Tibial nerve (tissue), 4 donors: ENCODE measurements around the gene IQSEC1. TPM values are rescaled to one million over a fixed set of nuclear protein-coding genes. Genes with fewer than 3 reads are reported as not detected.

ENCODE experiments used
- DNase-seq, 2 donors: peaks; one replicate each; pipeline ENCODE4 v3.0.0-alpha.2; 2019; ENCODE audit warnings: low spot score in 2 of 2
- H3K27ac ChIP-seq, 4 donors: fragments of 200-600 bp; sonication (generic) in 3 of 4; one replicate each; pipeline ENCODE4 v1.5.1; 2017 to 2019; ENCODE audit warnings: mild to moderate bottlenecking in 1 of 4
- H3K27me3 ChIP-seq, 2 donors: fragments of 200-600 bp; sonication (generic) in 1 of 2; one replicate each; pipeline versions ENCODE4 v1.5.1 to v1.6.0; 2017 to 2019
- H3K36me3 ChIP-seq, 3 donors: fragments of 200-600 bp; sonication (generic); one replicate each; pipeline ENCODE4 v1.5.1; 2018 to 2019
- H3K4me1 ChIP-seq, 4 donors: fragments of 200-600 bp; sonication (generic) in 3 of 4; one replicate each; pipeline ENCODE4 v1.5.1; 2017 to 2019
- H3K4me3 ChIP-seq, 4 donors: fragments of 200-600 bp; sonication (generic) in 3 of 4; one replicate each; pipeline ENCODE4 v1.5.1; 2017 to 2019; ENCODE audit warnings: mild to moderate bottlenecking in 1 of 4, moderate library complexity in 1 of 4
- H3K9me3 ChIP-seq, 4 donors: fragments of 200-600 bp; sonication (generic) in 3 of 4; one replicate each; pipeline ENCODE4 v1.5.1; 2017 to 2019
- CTCF ChIP-seq, 5 experiments: fragments of 200-600 bp in 3 of 5; fragments of 450-650 bp in 2 of 5; sonication (generic) in 3 of 5; IDR thresholded peaks; one replicate each; pipeline ENCODE4 v1.5.1; 2016 to 2019; ENCODE audit warnings: antibody characterized with exemption in 5 of 5, mild to moderate bottlenecking in 3 of 5, moderate library complexity in 2 of 5
- EP300 ChIP-seq, 2 donors: sonication (generic); formaldehyde crosslinking; IDR thresholded peaks; one replicate each; pipeline ENCODE4 v1.6.1; 2017; ENCODE audit warnings: antibody characterized with exemption in 2 of 2, mild to moderate bottlenecking in 1 of 2
- POLR2A ChIP-seq, 2 donors: fragments of 450-650 bp; IDR thresholded peaks; one replicate each; pipeline ENCODE4 v1.6.1; 2017; ENCODE audit warnings: antibody characterized with exemption in 2 of 2, mild to moderate bottlenecking in 2 of 2, moderate library complexity in 2 of 2
- WGBS, 2 donors: methylation state at CpG; one replicate each; pipeline ENCODE4 v1.1.5; 2018; 5-methylcytosine and 5-hydroxymethylcytosine counted together
- total RNA-seq, 4 donors: library from RNA; depleted of rRNA; stranded (reverse); fragments of >200 nt; gene quantifications; one replicate each; pipeline ENCODE4 v1.1.0, GENCODE V29; 2016

Gene IQSEC1
- total RNA-seq, 4 donors from 2014 or later: 58.2 to 77.5 (median 68.6) TPM

- no peaks in the 10 kb centered on the region for H3K36me3 ChIP-seq
- H3K4me1 ChIP-seq: peaks cover 0 to 7% (median 0%) of the 10 kb centered on the region in 4 donors
- no peak overlapping the region for H3K27ac ChIP-seq
- H3K9me3 ChIP-seq: no peaks in the 10 kb centered on the region
- no peak overlapping the region for H3K4me3 ChIP-seq
- H3K27me3 ChIP-seq: no peaks in the 10 kb centered on the region
- TF ChIP-seq POLR2A (IDR thresholded peaks at IDR 0.05) (no peak), CTCF (IDR thresholded peaks at IDR 0.05) (no peak), EP300 (IDR thresholded peaks at IDR 0.05) (no peak)
- WGBS, 2 donors: 85 to 88% methylated on average over 6 of the region's 6 CpGs
- DNase-seq: no peak
These were observed 21.6 kb downstream of the IQSEC1 start for GRCh38 chr3:13051581-13051980.

GRCh38 chr3:13051066-13051465 lies 22.2 kb downstream of the IQSEC1 start:
- Histone ChIP-seq H3K36me3 (no peaks in the 10 kb centered on the region), H3K27me3 (no peaks in the 10 kb centered on the region), H3K4me3 (no peak overlapping the region), H3K27ac (no peak overlapping the region), H3K4me1 (peaks cover 0 to 10% (median 0%) of the 10 kb centered on the region in 4 donors), H3K9me3 (no peaks in the 10 kb centered on the region)
- DNase-seq: no peak
- no peak for TF ChIP-seq POLR2A (IDR thresholded peaks at IDR 0.05)
- TF ChIP-seq EP300 (IDR thresholded peaks at IDR 0.05): no peak
- TF ChIP-seq CTCF (IDR thresholded peaks at IDR 0.05): no peak
- WGBS, 2 donors: 43 to 68% methylated on average over 2 of the region's 2 CpGs

DNA sequence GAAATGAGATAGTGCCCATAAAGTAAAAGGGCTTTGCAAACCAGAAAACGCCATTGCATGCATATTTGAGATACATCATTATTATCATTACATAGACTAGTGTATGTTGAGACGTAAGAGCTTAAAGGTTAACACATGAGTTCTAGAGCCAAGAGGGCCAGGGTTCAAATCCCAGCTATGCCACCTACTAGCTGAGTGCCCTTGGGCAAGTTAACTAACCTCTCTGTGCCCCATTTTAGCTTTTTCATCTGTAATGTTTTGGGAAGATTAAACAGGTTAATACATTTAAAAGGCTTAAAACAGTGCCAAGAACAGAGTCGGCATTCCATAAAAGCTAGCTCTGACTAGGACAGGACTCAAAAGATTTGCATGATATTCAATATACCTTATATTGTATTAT lies 22.8 kb downstream of the IQSEC1 start:
- DNase-seq: no peak
- WGBS, 2 donors: 87% methylated on average over 3 of the region's 3 CpGs
- no peaks in the 10 kb centered on the region for H3K27me3 ChIP-seq
- no peak overlapping the region for H3K4me3 ChIP-seq
- H3K27ac ChIP-seq: no peak overlapping the region
- H3K36me3 ChIP-seq: no peaks in the 10 kb centered on the region
- no peaks in the 10 kb centered on the region for H3K9me3 ChIP-seq
- H3K4me1 ChIP-seq: peaks cover 0 to 11% (median 0%) of the 10 kb centered on the region in 4 donors
- TF ChIP-seq EP300 (IDR thresholded peaks at IDR 0.05) (no peak), CTCF (IDR thresholded peaks at IDR 0.05) (no peak), POLR2A (IDR thresholded peaks at IDR 0.05) (no peak)

GRCh38 chr3:13049400-13049799 lies 23.8 kb downstream of the IQSEC1 start:
- Histone ChIP-seq H3K4me3 (no peak overlapping the region), H3K27me3 (no peaks in the 10 kb centered on the region), H3K27ac (no peak overlapping the region), H3K36me3 (no peaks in the 10 kb centered on the region), H3K9me3 (no peaks in the 10 kb centered on the region), H3K4me1 (peaks cover 0 to 4% (median 0%) of the 10 kb centered on the region in 4 donors)
- DNase-seq: no peak
- TF ChIP-seq EP300 (IDR thresholded peaks at IDR 0.05) (no peak), POLR2A (IDR thresholded peaks at IDR 0.05) (no peak), CTCF (IDR thresholded peaks at IDR 0.05) (no peak)
- WGBS, 2 donors: 97% methylated on average over 6 of the region's 6 CpGs

GRCh38 chr3:13047296-13048165 lies 25.7 kb downstream of the IQSEC1 start:
- no peak overlapping the region for H3K4me3 ChIP-seq
- no peak for DNase-seq
- no peak overlapping the region for H3K27ac ChIP-seq
- no peaks in the 10 kb centered on the region for H3K27me3 ChIP-seq
- 69 to 80% methylated on average over 11 of the region's 11 CpGs for WGBS, 2 donors
- H3K4me1 ChIP-seq: peaks cover 0 to 4% (median 0%) of the 10 kb centered on the region in 4 donors
- TF ChIP-seq CTCF (IDR thresholded peaks at IDR 0.05): no peak
- TF ChIP-seq EP300 (IDR thresholded peaks at IDR 0.05): no peak
- TF ChIP-seq POLR2A (IDR thresholded peaks at IDR 0.05): no peak
- H3K9me3 ChIP-seq: no peaks in the 10 kb centered on the region
- H3K36me3 ChIP-seq: no peaks in the 10 kb centered on the region
